ENCODE data around the gene RNF175.
"Not testable (repeated sequence)": the region's sequence is repeated elsewhere in the genome, so short reads cannot be mapped to it uniquely, and the experiment has no call there.

The RNF175 gene

DNA sequence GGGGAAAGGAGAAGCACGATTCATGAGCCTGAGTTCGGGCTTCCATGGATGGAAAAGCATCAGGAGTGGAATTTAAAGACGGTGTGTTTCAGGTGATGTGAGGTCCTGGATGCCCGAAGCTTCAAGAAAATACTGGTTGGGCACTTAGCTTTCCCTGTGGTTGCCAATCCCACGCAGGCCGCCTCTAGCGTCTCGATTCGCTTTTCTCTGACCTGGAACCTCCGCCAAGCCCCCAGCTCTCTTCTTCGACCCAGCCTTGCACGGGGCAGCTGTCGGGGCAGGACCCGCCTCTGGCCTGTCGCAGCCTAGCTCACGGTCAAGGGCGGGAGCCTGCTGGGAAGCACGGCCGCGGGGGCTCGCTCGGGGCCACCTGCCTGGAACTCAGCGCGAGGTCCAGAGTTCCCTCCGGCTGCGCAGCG lies 76.1 kb downstream of the RNF175 start:
- no peak for DNase-seq (ENCODE audit: low read depth)

DNA sequence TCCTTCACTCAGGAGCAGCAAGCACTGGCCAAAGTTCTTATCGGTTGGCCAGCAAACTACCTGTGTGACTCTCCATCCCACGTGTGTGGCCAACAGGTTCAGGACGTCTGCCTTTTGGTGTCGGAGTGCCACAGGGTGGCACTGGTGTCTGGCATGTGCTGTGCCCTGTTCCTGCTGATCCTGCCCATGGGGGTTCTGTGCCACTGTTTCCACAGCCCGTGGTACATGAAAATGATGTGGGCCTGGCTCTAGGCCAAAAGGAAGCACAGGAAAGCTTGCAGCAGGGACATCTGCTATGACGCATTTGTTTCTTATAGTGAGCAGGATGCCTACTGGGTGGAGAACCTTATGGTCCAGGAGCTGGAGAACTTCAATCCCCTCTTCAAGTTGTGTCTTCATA lies 80.3 kb downstream of the RNF175 start:
- no peak for DNase-seq (ENCODE audit: low read depth)

DNA sequence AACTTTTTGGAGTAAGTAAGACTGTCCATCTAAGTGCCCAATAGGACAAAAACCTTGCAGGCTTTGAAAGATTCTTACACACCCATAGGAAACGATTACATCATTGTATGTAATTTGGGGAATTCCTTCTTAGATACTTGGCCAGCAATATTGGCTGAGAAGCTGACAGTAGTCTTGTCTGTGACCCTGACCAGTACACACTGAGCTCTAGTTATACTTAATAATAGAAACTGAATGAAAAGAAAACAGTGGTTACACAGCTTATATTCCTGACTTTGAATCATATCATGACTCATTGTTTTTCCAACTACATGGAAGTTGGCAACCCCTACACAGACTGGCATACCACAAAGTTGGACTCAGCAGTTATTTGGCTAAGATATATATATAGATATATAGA lies 82.8 kb downstream of the RNF175 start:
- DNase-seq (ENCODE audit: low read depth): no peak

DNA sequence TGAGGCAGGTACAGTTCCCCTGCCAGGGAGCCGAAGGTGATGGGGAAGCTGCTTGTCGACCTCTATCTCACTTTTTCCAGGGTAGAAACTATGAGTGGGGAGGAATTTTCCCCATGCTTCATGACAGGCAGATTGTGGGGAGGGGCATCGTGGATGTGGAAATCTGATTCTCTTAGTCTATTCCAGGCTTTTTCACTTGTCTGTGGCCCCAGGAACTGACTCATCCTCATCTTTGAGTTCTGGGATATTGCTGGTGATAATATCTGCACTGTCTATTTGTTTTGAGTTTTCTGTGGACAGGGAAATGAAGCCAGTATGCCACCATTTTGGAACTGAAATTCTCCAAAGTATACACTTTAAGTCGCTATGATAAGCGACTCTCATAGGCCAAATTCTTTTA lies 83.3 kb downstream of the RNF175 start:
- DNase-seq (ENCODE audit: low read depth): no peak

DNA sequence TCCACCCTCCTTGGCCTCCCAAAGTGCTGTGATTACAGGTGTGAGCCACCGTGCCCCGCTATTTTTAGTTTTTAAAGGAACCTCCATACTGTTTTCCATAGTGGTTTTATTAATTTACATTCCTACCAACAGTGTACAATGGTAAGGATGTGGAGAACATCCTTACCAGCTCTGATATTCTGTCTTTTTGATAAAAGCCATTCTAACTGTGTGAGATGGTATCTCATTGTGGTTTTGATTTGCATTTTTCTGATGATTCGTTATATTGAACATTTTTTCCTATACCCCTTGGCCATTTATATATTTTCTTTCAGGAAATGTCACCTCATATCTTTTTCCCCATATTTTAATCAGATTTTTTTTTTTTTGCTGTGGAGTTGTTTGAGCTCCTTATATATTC lies 90.0 kb downstream of the RNF175 start:
- DNase-seq (ENCODE audit: low read depth): no peak

DNA sequence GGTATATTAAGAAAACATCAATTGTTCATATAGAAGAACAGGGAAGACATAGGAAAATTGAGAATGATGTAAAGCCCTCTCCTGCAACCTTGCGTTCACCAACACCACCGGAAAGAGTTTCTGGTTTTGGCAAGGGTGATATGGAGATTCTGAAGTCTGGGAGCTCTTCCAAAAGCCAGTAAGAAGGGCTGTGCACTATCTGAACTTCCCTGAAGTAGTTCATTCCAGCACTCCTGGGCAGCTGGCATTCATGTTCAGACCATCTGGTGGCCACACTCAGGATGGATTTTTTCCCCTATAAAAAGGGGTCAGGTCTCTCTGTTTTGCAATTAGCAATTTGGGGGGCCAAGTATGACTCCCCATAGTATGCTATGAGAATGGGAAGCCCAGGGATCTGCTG lies 91.2 kb downstream of the RNF175 start:
- no peak for DNase-seq (ENCODE audit: low read depth)

DNA sequence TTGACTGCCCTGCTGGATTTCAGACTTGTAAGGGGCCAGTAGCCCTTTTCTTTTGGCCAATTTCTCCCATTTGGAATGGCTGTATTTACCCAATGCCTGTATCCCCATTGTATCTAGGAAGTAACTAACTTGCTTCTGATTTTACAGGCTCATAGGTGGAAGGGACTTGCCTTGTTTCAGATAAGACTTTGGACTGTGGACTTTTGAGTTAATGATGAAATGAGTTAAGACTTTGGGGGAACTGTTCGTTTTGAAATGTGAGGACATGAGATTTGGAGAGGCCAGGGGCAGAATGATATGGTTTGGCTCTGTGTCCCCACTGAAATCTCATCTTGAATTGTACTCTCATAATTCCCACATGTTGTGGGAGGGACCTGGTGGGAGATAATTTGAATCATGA lies 93.3 kb downstream of the RNF175 start:
- not testable (repeated sequence) for DNase-seq (ENCODE audit: low read depth)

DNA sequence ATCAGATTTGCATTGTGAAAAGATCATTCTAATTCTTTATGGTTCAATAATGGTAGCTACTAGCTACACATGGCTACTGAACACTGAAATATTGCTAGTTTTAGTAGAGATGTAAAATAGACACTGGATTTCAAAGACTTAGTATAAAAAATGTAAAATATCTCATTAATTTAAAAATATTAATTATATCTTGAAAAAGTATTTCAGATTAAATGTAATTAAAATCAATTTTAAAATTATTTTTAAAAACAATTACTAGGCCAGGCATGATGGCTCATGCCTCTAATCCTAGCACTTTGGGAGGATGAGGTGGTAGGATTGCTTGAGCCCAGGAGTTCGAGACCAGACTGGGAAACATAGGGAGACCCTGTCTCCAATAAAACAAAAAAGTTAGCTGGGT lies 96.2 kb downstream of the RNF175 start:
- no peak for DNase-seq (ENCODE audit: low read depth)

DNA sequence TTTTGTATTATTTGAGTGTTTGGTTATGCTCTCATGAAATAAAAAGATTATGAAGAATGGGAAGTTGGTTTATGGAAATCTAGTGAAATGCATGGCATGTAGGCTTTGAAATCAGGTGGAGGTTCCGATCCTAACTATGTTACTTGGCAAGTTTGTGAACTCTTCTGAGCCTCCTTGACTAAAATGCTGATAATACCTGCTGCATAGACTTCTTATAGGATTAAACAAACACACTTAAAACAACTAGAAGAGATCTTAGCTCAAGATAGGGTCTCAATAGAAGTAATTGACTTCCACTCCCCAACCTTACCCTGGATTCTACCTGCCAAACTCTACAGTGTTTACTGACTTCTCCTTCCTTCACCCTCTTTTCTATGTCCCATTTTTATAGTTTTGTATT lies 97.9 kb downstream of the RNF175 start:
- DNase-seq (ENCODE audit: low read depth): no peak

DNA sequence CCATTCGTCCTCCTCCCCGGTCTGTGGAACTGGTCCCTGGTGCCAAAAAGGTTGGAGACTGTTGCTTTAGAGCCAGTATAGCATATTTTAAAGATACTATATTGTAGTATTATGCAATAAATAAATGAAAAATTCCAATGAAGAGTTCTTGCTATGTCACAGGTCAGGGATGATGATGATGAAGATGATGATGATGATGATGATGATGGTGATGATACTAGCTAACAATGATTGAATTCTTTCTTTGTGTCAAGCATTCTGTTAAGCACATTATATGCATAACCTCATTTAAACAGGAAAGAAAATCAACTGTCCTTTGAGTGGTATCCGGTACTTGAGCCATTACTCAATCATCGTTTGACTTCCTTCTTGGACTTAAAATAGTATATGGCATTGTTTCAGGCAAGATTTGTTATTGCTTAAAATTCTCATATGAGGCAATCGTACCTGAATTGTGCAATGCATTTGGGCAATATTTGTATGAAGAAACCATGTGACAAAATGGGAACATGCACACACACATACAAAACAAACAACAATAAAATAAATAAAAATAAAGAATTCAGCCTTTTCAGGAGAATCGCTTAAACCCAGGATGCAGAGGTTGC lies 98.5 kb downstream of the RNF175 start:
- DNase-seq (ENCODE audit: low read depth): no peak
